G401.6 (cell line): Measurements from ENCODE around the gene FGF5.
"Not testable (repeated sequence)": the region's sequence is repeated elsewhere in the genome, so short reads cannot be mapped to it uniquely, and the experiment has no call there.

Source experiments
- FAIRE-seq: peaks from 2 replicates; lab custom pipeline; 2012; peaks lifted over from hg19 to GRCh38; lab: Jason Lieb, UNC

FGF5 gene

GRCh38 chr4:80266253-80266901 is at the start of gene FGF5:
TSS of gene FGF5 (plus strand) at chr4:80266664. CDS start at chr4:80266825, 161 bp downstream.
- peak; percentile 93 for FAIRE-seq

DNA sequence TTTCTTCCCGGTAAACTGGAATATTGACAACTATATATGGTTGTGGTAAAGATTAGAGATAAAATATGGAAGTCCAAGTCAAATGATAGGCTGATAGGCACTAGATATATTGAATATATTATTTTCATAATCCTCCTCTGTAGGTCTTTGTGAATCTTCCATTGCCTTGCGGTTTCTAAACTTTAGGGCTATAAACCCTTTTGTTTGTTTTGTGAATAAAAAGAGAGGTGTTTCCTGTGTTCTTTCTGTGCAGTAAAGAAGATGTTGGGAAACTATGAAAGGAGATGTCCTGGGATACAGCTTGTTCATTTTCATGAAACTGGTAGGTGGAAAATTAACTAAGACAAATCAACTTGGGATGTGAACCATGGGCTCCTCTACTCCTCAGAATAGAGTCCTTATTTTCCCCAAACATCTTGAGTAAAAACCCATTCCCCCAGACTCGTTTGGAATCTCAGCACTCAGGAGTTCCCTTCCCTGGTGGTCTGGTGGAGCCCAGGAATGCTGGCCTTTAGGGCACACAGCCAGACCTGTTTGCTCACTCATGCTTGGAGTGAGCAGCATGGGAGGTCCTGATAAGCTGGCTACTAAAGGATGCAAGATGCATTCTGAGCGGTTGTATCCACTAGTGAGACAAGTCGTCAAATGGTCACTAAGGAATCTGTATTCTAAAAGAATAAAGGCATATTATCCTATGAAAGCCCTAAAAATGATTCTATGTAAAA is 47.0 kb upstream of the FGF5 start:
- FAIRE-seq = no peak

DNA sequence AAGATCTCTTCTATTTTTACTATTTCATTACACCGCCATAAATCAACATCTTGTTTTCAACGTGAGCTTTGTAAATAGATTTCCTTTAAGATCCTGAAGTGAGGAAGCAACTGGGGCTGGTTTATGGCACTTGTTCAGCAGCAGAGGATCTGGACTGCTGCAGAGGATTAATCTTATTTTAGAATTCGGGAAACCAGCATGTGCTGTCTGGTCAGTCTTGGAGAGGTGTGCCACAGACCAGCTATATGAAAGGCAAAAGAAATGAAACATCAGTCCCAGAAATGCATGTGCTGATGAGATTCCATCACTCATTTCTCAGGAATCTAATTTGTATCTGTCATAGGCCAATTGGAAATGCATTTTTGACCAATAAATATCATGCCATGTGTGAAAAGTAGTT is 45.8 kb upstream of the FGF5 start:
- FAIRE-seq = peak; percentile 100

GRCh38 chr4:80221161-80221560 is 45.3 kb upstream of the FGF5 start:
- no peak for FAIRE-seq

DNA sequence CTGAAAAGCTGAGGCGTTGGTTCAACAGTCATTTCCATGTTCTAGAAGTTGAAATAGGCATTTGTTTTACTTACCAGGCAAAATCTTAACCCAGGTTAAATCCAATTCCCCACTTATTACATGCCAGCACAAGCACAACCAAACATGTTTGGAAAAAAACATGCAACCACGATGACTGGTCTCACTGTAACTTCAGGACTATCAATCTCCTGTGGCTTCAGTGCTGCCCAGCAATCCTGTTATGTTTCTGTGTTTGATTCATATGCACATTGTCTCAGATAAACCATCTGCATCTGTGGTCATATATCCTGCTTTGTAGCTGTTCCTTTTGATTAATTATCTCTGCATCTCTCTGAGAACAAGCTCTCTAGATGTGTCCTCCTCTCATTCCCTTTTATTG is 40.9 kb upstream of the FGF5 start:
- FAIRE-seq = no peak

- peak; percentile 85 for FAIRE-seq
These were observed 40.4 kb upstream of the FGF5 start for GRCh38 chr4:80226094-80226493.

GRCh38 chr4:80228460-80228859 is 38.0 kb upstream of the FGF5 start:
- peak; percentile 39 for FAIRE-seq

- peak; percentile 21 for FAIRE-seq
These were observed 37.3 kb upstream of the FGF5 start for GRCh38 chr4:80229128-80229527.

GRCh38 chr4:80229590-80229989 is 36.9 kb upstream of the FGF5 start:
- FAIRE-seq = no peak

- no peak for FAIRE-seq
These were observed 35.3 kb upstream of the FGF5 start for GRCh38 chr4:80231180-80231579.

- FAIRE-seq = no peak
These were observed 33.6 kb upstream of the FGF5 start for GRCh38 chr4:80232707-80233370.

DNA sequence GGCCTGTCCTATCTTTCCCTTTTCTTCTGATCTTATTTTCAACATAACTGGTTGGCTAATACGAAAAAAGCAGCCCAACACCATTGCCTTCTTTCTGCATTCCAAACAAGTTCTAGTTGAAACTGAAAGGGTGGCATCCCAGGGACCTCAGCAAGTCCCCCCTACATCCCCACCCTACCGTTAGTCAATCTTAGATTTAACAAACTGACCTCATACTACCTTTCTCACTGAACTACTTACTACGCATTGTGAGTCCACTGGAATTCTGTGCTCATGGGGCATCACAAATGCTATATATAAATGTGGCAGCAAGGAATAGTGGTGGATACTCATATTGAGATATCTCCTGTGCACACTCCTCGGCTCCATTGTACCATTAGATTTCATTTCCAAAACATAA is 33.1 kb upstream of the FGF5 start:
- no peak for FAIRE-seq

DNA sequence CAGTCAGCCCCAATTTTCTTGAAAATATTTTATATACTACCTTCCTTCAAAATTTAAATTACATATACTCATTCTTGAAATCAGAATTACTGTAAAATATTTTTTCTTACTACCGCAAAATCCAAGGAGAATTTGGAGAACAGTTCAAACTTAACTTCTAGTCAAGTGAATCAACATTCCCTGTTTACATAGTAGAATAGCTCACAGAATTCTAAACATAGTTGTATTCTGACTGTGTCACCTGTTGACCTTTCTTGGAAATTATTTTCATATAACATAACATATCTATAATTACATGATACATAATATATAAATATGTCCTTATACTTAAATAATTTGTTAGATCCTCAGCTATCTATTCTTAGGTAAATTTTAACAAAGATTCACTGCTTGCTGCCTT is 31.0 kb upstream of the FGF5 start:
- peak; percentile 88 for FAIRE-seq

GRCh38 chr4:80237992-80238391 is 28.5 kb upstream of the FGF5 start:
- FAIRE-seq = no peak

DNA sequence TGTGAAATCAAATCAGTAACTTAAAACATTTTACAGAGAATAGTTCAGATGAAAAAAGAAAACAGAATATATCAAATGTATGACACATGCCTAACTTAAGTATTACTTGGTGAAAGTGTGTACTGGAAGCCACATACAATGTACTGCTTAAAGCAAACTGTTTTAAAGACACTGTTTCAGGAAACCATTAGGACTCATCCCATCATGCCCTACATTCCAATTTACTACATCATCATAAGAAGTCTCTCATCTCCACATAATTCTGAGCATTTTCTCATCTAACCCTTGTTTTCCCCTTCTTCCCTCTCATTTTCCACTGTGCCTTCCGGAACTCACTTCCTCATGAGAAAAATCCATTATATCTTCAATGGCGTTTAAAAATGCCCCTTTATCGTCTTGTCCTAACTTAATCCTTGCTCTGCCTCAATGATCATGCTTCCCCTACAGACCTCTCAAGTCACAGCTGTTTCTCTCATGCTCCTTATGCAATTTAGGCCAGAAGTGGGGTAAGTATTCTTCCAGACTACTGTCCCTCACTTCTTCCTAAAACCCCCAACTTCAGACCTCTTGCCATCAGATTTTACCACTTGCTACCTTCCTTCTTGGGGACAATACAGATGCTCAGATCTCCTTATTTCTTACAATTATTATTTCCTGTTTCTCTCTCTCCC is 26.8 kb upstream of the FGF5 start:
- FAIRE-seq = peak; percentile 71

GRCh38 chr4:80240976-80241375 is 25.5 kb upstream of the FGF5 start:
- peak; percentile 74 for FAIRE-seq

DNA sequence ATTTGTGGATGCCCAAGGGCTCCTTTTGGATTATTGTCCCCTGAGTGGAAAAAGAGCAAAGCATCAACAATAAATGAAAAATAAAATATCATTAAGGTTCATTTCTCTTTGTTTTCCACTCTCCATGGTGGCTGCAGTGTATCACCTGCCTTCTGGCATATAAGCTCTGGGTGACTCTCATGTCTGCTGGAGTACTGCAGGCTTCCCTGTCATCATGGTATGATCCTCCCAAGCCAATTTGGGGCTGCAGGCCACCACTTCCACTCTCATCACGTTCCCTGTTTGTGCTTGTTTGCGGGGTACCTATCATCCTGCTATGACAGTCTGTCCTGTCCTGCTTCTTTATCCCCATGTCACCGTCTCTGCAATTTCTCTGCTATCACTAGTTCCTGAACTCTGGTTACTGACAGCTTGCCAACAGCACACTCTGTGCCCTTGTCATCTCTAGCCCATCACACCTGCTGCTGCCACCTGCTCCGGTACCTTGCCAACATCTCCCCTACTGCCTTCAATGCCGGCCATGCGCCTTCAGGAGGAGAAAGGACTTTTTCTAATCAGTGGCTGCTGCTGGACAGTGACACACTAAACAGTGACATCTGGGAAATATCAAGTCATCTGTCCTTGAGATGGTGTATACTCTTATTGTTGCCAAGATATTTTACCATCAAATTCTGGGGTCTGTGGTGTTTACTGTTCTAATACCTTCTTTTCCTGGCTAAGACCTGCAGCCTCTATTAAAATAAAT is 23.0 kb upstream of the FGF5 start:
- FAIRE-seq = no peak

- FAIRE-seq = not testable (repeated sequence)
These were observed 19.0 kb upstream of the FGF5 start for GRCh38 chr4:80247484-80247883.

GRCh38 chr4:80249144-80249543 is 17.3 kb upstream of the FGF5 start:
- no peak for FAIRE-seq

GRCh38 chr4:80252427-80252826 is 14.0 kb upstream of the FGF5 start:
- FAIRE-seq = peak; percentile 67

DNA sequence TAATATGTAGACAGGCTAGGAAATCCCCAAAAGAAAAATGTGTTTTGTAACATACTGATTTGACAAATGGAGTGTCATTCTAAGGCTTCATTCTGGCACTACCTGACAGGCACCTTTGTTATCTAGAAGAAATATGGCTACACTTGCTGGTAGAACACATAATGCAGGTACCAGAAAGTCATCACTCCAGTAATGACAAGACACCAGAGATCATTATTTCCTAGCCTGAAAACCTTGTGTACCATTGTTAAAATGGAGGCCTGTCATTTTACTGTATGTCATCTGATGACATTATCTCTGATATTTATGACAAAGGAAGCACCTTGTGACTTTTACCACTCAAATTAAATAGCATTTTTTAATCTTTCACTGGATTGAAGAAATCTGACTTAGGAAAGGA is 13.5 kb upstream of the FGF5 start:
- FAIRE-seq = peak; percentile 25

- FAIRE-seq = no peak
These were observed 13.0 kb upstream of the FGF5 start for GRCh38 chr4:80253510-80253909.
